Measurements from ENCODE around the gene FGF12.

- no peak for TF ChIP-seq CTCF (IDR thresholded peaks at IDR 0.05)
- TF ChIP-seq EP300 (IDR thresholded peaks at IDR 0.05; ENCODE audit: low read depth) = no peak
- TF ChIP-seq POLR2AphosphoS5 (IDR thresholded peaks at IDR 0.05) = no peak
Measured at GRCh38 chr3:192223815-192224214, 503.5 kb downstream of the FGF12 start.
